Trophoblast cell (in vitro differentiated cells and primary cell): Measurements from ENCODE around the gene FBP2.

Experiments used
- DNase-seq, 2 donors: peaks; one replicate each; pipeline ENCODE4 v3.0.0-alpha.2; 2016
- H2AFZ ChIP-seq: 2 replicates; pipeline ENCODE4 v1.6.1; 2013; ENCODE audit warnings: low read length, moderate library complexity, mild to moderate bottlenecking; ENCODE audit not compliant: insufficient read depth, poor library complexity
- H2AK5ac ChIP-seq: 2 replicates; pipeline ENCODE4 v1.6.1; 2013; ENCODE audit warnings: mild to moderate bottlenecking, low read length
- H2BK120ac ChIP-seq: 2 replicates; pipeline ENCODE4 v1.6.1; 2013; ENCODE audit warnings: low read length, mild to moderate bottlenecking, moderate library complexity; ENCODE audit not compliant: insufficient read depth, poor library complexity
- H2BK12ac ChIP-seq: 2 replicates; pipeline ENCODE4 v1.6.1; 2013; ENCODE audit warnings: mild to moderate bottlenecking, low read length, moderate library complexity
- H2BK5ac ChIP-seq: 2 replicates; pipeline ENCODE4 v1.6.1; 2013; ENCODE audit warnings: low read length, low read depth, moderate library complexity, mild to moderate bottlenecking; ENCODE audit not compliant: poor library complexity
- H3K14ac ChIP-seq: 2 replicates; pipeline ENCODE4 v1.6.1; 2013; ENCODE audit warnings: mild to moderate bottlenecking, low read length
- H3K18ac ChIP-seq: 2 replicates; pipeline ENCODE4 v1.6.1; 2013; ENCODE audit warnings: mild to moderate bottlenecking, low read length
- H3K23ac ChIP-seq: 2 replicates; pipeline ENCODE4 v1.6.1; 2013; ENCODE audit warnings: low read length
- H3K27ac ChIP-seq: 2 replicates; pipeline ENCODE4 v1.5.1; 2013; ENCODE audit warnings: low read depth, mild to moderate bottlenecking, inconsistent platforms, low read length, moderate library complexity
- H3K27me3 ChIP-seq: 2 replicates; pipeline ENCODE4 v1.6.1; 2013; ENCODE audit warnings: inconsistent platforms, mild to moderate bottlenecking, low read length, moderate library complexity; ENCODE audit not compliant: insufficient read depth
- H3K36me3 ChIP-seq, 2 experiments: 1 replicate in 1 of 2; 2 replicates in 1 of 2; pipeline ENCODE4 v1.6.1; 2013; ENCODE audit warnings: low read length in 2 of 2, mild to moderate bottlenecking in 2 of 2, moderate library complexity in 1 of 2; ENCODE audit not compliant: insufficient read depth in 2 of 2, control insufficient read depth in 1 of 2
- H3K4ac ChIP-seq: 2 replicates; pipeline ENCODE4 v1.6.1; 2013; ENCODE audit warnings: low read depth, mild to moderate bottlenecking, low read length, moderate library complexity
- H3K4me1 ChIP-seq, 2 experiments: 1 replicate in 1 of 2; 2 replicates in 1 of 2; pipeline ENCODE4 v1.6.1; 2013; ENCODE audit warnings: low read length in 2 of 2, mild to moderate bottlenecking in 2 of 2, moderate library complexity in 1 of 2; ENCODE audit not compliant: insufficient read depth in 2 of 2, control insufficient read depth in 1 of 2
- H3K4me2 ChIP-seq: 2 replicates; pipeline ENCODE4 v1.6.1; 2013; ENCODE audit warnings: inconsistent platforms, mild to moderate bottlenecking, low read length, moderate library complexity
- H3K4me3 ChIP-seq: 2 replicates; pipeline ENCODE4 v1.5.1; 2013; ENCODE audit warnings: mild to moderate bottlenecking, low read depth, low read length, inconsistent platforms
- H3K79me1 ChIP-seq: one replicate; pipeline ENCODE4 v1.6.1; 2013; ENCODE audit warnings: low read length
- H3K79me2 ChIP-seq: 2 replicates; pipeline ENCODE4 v1.6.1; 2013; ENCODE audit warnings: low read length, mild to moderate bottlenecking; ENCODE audit not compliant: control insufficient read depth, insufficient read depth, poor library complexity
- H3K9ac ChIP-seq: 2 replicates; pipeline ENCODE4 v1.6.1; 2013; ENCODE audit warnings: mild to moderate bottlenecking, low read length
- H3K9me3 ChIP-seq: 2 replicates; pipeline ENCODE4 v1.6.1; 2013; ENCODE audit warnings: low read depth, mild to moderate bottlenecking, control low read depth, inconsistent platforms, low read length; ENCODE audit not compliant: insufficient read depth
- H4K12ac ChIP-seq: 2 replicates; pipeline ENCODE4 v1.6.1; 2013; ENCODE audit warnings: low read depth, mild to moderate bottlenecking, low read length, moderate library complexity
- H4K8ac ChIP-seq: 2 replicates; pipeline ENCODE4 v1.6.1; 2013; ENCODE audit warnings: low read depth, mild to moderate bottlenecking, low read length, moderate library complexity
- H4K91ac ChIP-seq: one replicate; pipeline ENCODE4 v1.6.1; 2013; ENCODE audit warnings: low read depth, mild to moderate bottlenecking, low read length, moderate library complexity
- WGBS: extraction: QIAGEN DNeasy Blood & Tissue Kit; methylation state at CpG from one replicate; pipeline ENCODE4 v1.1.7; 2013; ENCODE audit warnings: missing lambda C conversion rate; ENCODE audit not compliant: insufficient read length, insufficient coverage; ENCODE audit errors: extremely low coverage; 5-methylcytosine and 5-hydroxymethylcytosine counted together

FBP2 gene

GRCh38 chr9:94624629-94625028 lies 31.0 kb upstream of the FBP2 start:
- H3K9ac ChIP-seq = no peak overlapping the region
- no peaks in the 10 kb centered on the region for H3K9me3 ChIP-seq
- H3K4ac ChIP-seq = no peak overlapping the region
- H3K36me3 ChIP-seq = no peaks in the 10 kb centered on the region
- no peak overlapping the region for H3K27ac ChIP-seq
- H3K18ac ChIP-seq = no peak overlapping the region
- DNase-seq = no peak
- H2AK5ac ChIP-seq = no peak overlapping the region
- no peak overlapping the region for H3K14ac ChIP-seq
- no peak overlapping the region for H4K91ac ChIP-seq
- no peak overlapping the region for H2AFZ ChIP-seq
- H2BK120ac ChIP-seq = no peak overlapping the region
- H3K4me3 ChIP-seq = no peak overlapping the region
- H2BK5ac ChIP-seq = no peak overlapping the region
- no peak overlapping the region for H4K8ac ChIP-seq
- WGBS = no CpG with 5 or more reads among the region's 4 CpGs
- H3K79me2 ChIP-seq = no peaks in the 10 kb centered on the region
- no peaks in the 10 kb centered on the region for H3K79me1 ChIP-seq
- no peak overlapping the region for H3K4me2 ChIP-seq
- no peak overlapping the region for H2BK12ac ChIP-seq
- no peak overlapping the region for H3K23ac ChIP-seq
- H3K27me3 ChIP-seq = no peaks in the 10 kb centered on the region
- no peaks in the 10 kb centered on the region for H3K4me1 ChIP-seq
- no peak overlapping the region for H4K12ac ChIP-seq

- Histone ChIP-seq H3K4me2 (no peak overlapping the region), H3K9me3 (no peaks in the 10 kb centered on the region), H2BK12ac (no peak overlapping the region), H2BK5ac (no peak overlapping the region), H3K4me3 (no peak overlapping the region), H3K27ac (no peak overlapping the region), H3K9ac (no peak overlapping the region), H4K12ac (no peak overlapping the region), H4K8ac (no peak overlapping the region), H3K79me2 (no peaks in the 10 kb centered on the region), H3K4me1 (no peaks in the 10 kb centered on the region), H3K23ac (no peak overlapping the region), H3K4ac (no peak overlapping the region), H2BK120ac (no peak overlapping the region), H3K14ac (no peak overlapping the region), H3K36me3 (no peaks in the 10 kb centered on the region), H2AK5ac (no peak overlapping the region), H4K91ac (no peak overlapping the region), H3K27me3 (no peaks in the 10 kb centered on the region), H3K79me1 (no peaks in the 10 kb centered on the region), H2AFZ (no peak overlapping the region), H3K18ac (no peak overlapping the region)
- peak; percentile 27 to 39 for DNase-seq
- WGBS = no CpG with 5 or more reads among the region's 9 CpGs
Measured at GRCh38 chr9:94623253-94623652, 29.6 kb upstream of the FBP2 start.

GRCh38 chr9:94622087-94622800 lies 28.6 kb upstream of the FBP2 start:
- H2BK120ac ChIP-seq = no peak overlapping the region
- H3K27me3 ChIP-seq = no peaks in the 10 kb centered on the region
- no CpG with 5 or more reads among the region's 19 CpGs for WGBS
- H4K12ac ChIP-seq = no peak overlapping the region
- H3K79me1 ChIP-seq = no peaks in the 10 kb centered on the region
- H3K9ac ChIP-seq = no peak overlapping the region
- DNase-seq = no peak
- no peak overlapping the region for H3K27ac ChIP-seq
- no peak overlapping the region for H3K4me3 ChIP-seq
- no peak overlapping the region for H3K23ac ChIP-seq
- H2AK5ac ChIP-seq = no peak overlapping the region
- no peak overlapping the region for H3K18ac ChIP-seq
- H3K9me3 ChIP-seq = no peaks in the 10 kb centered on the region
- no peaks in the 10 kb centered on the region for H3K36me3 ChIP-seq
- no peak overlapping the region for H2AFZ ChIP-seq
- H3K79me2 ChIP-seq = no peaks in the 10 kb centered on the region
- no peak overlapping the region for H3K4me2 ChIP-seq
- no peak overlapping the region for H2BK5ac ChIP-seq
- H3K14ac ChIP-seq = no peak overlapping the region
- no peak overlapping the region for H4K8ac ChIP-seq
- no peaks in the 10 kb centered on the region for H3K4me1 ChIP-seq
- no peak overlapping the region for H3K4ac ChIP-seq
- no peak overlapping the region for H4K91ac ChIP-seq
- H2BK12ac ChIP-seq = no peak overlapping the region

DNA sequence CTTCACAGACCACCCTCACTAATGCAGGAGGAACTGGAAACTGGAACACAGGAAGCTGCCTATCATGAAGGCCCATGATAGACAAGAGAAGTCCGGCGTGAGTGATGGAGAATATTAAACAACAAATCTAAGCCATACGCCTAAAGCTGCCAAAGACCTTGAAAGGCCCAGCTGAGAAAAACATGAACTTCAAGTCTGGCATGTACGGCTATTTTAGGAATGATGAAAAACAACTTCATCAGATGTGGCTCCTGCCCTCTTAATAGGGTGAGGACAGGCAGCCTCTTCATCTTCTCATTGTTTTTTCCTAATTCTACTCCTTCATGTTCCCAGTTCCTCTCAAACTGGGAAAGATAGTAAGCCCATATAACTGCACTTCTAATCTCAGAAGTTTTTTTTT lies 25.4 kb upstream of the FBP2 start:
- no peaks in the 10 kb centered on the region for H3K36me3 ChIP-seq
- H3K14ac ChIP-seq = no peak overlapping the region
- no peak overlapping the region for H3K4ac ChIP-seq
- no peak overlapping the region for H4K91ac ChIP-seq
- no peak overlapping the region for H3K18ac ChIP-seq
- no peak overlapping the region for H2AK5ac ChIP-seq
- H3K4me1 ChIP-seq = no peaks in the 10 kb centered on the region
- H3K9me3 ChIP-seq = no peaks in the 10 kb centered on the region
- no peaks in the 10 kb centered on the region for H3K79me1 ChIP-seq
- no peak overlapping the region for H2BK120ac ChIP-seq
- no peak overlapping the region for H3K4me3 ChIP-seq
- no peak overlapping the region for H2BK5ac ChIP-seq
- no CpG with 5 or more reads among the region's 4 CpGs for WGBS
- no peaks in the 10 kb centered on the region for H3K27me3 ChIP-seq
- H3K9ac ChIP-seq = no peak overlapping the region
- no peak overlapping the region for H4K8ac ChIP-seq
- no peak overlapping the region for H2AFZ ChIP-seq
- no peak overlapping the region for H3K27ac ChIP-seq
- no peaks in the 10 kb centered on the region for H3K79me2 ChIP-seq
- H4K12ac ChIP-seq = no peak overlapping the region
- no peak overlapping the region for H3K23ac ChIP-seq
- DNase-seq = peak in 1 of 2 donors; percentile 33
- no peak overlapping the region for H2BK12ac ChIP-seq
- no peak overlapping the region for H3K4me2 ChIP-seq
